Activated gamma-delta T cell treated with anti-CD3 and anti-CD28 coated beads, Interleukin-2, amount 50 U/mL, for 16 hours (primary cell): ENCODE measurements around the gene NDRG2.

Experiments
- DNase-seq: peaks from one replicate; pipeline ENCODE4 v3.0.0-alpha.2; 2020; ENCODE audit warnings: low read depth

The NDRG2 gene

DNA sequence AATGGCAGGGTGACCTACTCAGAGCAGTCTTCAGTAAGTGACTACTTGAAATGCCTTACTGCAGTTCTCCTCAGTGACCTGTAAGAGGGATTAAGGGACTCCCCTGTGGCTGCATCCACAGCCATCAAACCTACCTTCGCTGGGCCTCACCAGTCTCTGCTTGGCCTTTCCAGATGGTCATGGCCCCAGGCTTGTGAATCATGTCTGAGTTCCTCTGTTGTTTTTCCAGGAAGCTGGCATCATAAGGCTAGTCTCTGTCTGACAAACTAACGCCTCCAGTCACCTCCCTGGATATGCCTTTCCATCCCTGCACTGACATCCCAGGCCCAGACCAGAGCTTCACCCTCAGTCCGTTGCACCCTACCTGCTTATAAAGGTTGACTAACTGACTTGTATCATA, 55.5 kb downstream of the NDRG2 start:
- no peak for DNase-seq
